H1 (cell line): ENCODE results near the gene SLC26A11.

ENCODE experiments used
- BCL11A ChIP-seq, 2 experiments: IDR thresholded peaks; one replicate each; pipeline ENCODE4 v1.6.1; 2011; ENCODE audit warnings: low read depth in 2 of 2, low read length in 2 of 2, mild to moderate bottlenecking in 2 of 2
- GABPA ChIP-seq: IDR thresholded peaks from 2 replicates; pipeline ENCODE4 v1.6.1; 2011; ENCODE audit warnings: mild to moderate bottlenecking, low read length, moderate library complexity, borderline replicate concordance; ENCODE audit not compliant: insufficient read depth

GRCh38 chr17:80219763-80220053 is 519 bp upstream of the SLC26A11 start:
- TF ChIP-seq GABPA (no peak), BCL11A (IDR thresholded peaks at IDR 0.05; ENCODE audit: low read depth in 2 of 2, low read length in 2 of 2) (no peak)
